ELR (cell line): Measurements from ENCODE around the gene RAD21L1.
"Not testable (repeated sequence)": the region's sequence is repeated elsewhere in the genome, so short reads cannot be mapped to it uniquely, and the experiment has no call there.

Experiments used
- DNase-seq: peaks from one replicate; pipeline ENCODE4 v3.0.0-alpha.2; 2015; ENCODE audit warnings: low read depth

The RAD21L1 gene

DNA sequence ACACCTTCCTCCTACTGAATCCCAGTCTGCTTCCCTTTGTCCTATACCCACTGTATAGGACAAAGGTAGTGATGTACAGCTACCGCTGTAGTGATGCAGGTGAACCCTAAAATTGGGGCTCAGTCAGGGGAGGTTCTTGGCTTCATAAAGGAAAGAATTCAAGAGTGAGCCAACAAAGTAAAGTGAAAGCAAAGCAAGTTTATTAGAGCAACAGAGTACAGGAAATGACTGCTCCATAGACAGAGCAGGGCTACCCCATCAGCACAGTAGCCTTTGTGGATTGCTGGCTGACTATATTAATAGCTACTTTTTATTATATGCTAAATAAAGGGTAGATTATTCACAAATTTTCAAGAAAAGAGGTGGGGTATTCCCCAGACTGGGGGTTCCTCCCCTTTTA lies 25.9 kb upstream of the RAD21L1 start:
- DNase-seq, result no peak

DNA sequence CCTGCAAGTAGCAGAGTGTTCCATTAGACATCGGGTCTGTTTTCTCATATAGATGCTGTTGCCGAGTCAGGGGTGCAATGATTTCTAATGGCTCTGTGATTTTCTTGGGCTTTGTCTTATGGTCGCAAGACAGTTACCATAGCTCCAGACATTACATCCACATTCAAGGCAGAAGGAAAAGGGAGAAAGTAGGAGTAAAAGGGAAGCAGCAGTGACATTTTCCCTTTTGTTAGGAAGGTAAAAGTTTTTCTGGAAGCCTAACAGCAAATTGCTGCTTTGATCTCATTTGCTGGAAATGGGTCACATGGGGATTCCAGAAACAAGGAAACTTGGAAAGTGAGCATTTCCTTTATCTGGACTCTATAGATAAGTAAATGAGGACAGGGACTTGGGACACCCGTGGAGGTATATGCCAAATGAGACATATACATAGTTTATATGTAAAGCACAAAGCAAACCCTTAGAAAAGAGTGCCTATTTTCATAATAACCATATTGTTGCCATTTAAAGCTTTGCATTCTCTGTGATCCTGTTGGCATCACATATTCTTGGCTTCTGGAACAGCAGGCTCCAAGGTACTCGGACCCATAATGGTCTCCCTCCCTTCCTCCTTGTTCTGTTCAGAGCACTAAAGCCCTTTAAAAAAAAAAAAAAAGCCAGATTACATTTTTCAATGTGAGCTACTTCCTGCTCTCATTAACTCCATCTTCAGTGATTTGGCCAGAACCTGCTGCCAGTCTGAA lies 22.9 kb upstream of the RAD21L1 start, which contains the start of gene C20orf202:
C20orf202 (plus strand) TSS at position 693 of the 743 bp plus-strand sequence. CDS start 132 bp downstream, outside the sequence.
- DNase-seq, result no peak

DNA sequence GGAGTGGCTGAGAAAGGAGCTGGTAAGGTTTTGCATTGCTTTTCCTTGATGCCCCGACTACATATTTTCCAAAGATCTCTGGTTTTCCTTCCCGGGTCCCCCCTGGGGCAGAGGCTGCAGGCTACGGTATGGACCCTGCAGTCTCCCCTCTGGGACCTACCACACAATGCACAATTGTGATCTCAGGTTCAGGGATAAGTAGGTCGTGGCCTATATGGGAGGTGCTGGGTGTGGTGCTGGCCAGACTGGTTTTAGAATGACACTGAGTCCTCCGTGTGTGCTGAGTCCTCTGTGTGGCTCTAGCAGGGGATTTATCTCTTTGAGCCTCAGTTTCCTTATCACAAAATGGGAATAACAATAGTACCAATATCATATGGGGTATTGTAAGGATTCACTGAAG lies 22.2 kb upstream of the RAD21L1 start:
- no peak for DNase-seq

- DNase-seq, result no peak
Observed at GRCh38 chr20:1204113-1204512, 21.7 kb upstream of the RAD21L1 start.

DNA sequence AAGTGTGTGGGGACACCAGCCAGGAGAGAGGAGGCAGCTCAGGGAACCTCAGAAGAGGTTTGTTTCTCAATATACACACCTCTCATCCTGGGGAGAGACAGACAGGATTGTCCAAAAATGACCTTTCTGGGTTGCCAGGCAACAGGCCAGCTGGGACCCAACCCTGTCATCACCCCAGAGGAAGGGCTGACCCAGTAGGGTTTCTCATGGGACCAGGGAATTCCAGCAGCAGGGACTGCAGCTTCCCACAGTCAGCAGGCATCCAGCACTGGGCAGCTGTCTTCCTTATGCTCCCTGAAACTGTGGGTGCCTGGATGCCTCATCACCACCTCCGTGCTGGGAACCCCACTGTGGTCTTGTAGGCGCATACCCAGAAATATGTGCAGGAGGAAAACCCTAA lies 21.3 kb upstream of the RAD21L1 start:
- DNase-seq, result no peak

DNA sequence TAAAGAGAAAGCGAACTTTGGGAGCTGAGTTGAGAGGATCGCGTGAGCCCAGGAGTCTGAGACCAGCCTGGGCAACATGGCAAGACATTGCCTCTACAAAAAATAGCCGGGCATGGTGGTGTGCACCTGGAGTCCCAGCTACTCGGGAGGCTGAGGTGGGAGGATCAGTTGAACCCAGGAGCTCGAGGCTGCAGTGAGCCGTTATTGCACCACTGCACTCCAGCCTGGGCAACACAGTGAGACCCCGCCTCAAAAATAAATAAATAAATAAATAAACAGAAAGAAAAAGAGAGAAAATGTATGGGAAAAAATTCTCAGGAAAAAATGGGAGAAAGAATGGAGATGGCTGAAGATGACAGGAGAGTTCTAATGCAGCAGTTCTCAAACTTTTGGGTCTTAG lies 20.0 kb upstream of the RAD21L1 start:
- DNase-seq, result no peak

DNA sequence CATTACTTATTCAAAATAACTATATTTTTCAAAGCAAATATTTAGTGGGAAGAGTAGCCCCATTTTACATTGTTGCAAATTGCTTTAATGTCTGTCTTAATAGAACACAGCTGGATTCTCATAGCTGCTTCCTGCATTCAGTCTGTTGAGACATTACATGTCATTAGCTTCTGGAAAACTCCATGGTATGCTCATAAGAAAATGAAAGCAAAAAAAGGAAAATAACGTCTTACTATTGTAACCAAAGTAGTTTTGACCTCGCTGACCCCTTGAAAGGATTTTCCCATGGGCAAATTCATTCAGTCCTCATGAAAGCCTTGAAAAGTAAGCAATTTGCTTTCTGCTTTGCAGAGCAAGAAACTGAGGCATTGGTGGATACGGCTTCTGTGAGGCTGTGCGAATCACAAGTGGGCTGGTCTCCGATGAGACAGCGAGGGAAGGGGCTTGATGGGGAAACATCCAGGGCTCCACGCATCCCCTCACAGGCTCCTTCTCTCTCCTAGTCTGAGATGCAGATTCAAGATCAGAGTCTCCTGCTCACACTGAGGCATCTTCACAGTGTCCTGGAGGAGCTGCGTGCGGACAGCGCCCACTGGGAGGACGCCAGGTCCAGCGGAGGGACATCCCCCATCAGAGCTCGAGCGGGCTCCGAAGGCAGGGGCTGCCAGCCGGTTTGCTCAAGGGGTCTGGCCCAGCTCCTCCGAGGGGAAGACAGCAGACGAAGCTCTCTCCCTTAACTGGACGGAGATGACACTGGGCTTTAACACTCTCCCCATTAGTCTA lies 19.3 kb upstream of the RAD21L1 start:
- DNase-seq, result no peak

GRCh38 chr20:1207293-1207878 lies 18.5 kb upstream of the RAD21L1 start:
- DNase-seq, result no peak

- peak; percentile 53 for DNase-seq
Observed at GRCh38 chr20:1209447-1210387, 16.1 kb upstream of the RAD21L1 start.

DNA sequence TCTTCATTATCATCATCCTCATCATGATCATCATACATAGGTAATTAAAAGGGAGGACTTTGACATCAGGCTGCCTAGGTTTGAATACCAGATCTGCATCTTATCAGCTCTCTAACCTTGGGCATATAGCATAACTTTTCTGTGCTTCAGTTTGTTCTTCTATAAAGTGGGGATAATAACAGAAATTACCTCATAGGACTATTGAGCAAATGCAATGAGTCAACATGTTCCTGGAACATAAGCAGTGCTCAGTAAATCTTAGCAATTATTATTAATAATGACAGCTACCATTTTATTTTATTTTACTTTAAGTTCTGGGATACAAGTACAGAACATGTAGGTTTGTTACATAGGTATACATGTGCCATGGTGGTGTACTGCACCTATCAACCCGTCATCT lies 15.3 kb upstream of the RAD21L1 start:
- DNase-seq, result peak; percentile 14

DNA sequence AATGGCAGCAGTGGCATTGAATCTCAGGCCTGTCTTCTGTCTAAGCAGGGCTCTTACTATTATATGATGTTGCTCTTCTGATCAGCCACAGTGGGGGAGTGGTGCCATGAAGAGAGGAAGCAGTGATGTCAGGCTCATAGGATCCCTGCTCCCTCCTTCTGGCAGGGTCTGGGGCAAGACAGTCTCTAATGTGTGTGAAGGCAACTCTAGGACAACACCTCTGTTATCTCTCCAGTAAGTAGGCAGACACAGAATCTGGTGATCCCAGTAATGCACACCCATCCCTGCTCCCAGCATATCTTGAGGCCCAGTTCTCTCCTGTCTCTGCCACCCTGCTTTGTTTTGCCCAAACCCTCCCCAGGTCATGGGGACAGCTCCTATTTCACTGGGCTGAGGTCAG lies 13.8 kb upstream of the RAD21L1 start:
- DNase-seq, result peak; percentile 7

DNA sequence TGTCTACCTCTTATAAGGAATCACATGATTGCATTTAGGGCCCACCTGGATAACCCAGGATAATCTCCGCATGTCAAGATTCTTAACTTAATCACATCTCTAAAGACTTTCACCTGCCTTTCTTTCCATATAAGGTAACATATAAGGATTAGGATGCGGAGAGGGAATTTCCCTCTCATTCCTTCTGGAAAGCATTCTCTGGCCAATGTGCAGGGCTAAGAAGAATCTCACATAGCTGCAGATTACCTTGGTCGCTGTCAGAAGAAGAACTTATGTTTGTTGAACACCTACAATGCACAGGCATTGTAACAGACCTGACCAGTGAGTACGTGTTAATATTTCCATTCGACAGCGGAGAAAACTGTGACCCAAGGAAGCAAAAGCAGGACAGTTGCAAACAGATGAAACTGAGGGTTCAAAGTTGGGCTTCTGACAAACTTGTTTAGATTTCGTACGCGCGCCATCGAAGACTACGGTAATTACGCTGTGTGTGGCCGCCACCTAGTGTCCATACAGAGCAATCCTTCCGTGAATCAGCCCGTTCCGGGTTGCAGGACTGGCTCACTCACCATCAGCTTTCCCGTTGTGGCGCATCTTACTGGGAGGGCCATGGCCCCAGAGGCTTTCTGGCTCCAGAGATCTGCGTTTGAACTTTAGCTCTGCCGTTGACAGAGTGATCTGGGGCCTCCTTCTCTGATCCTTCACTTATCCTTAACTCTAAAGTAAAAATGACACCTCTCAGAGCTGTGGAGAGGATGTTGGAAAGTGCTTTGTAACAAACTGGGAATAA lies 13.0 kb upstream of the RAD21L1 start:
- peak; percentile 84 for DNase-seq

- DNase-seq, result no peak
Observed at GRCh38 chr20:1214838-1215261, 11.0 kb upstream of the RAD21L1 start.

DNA sequence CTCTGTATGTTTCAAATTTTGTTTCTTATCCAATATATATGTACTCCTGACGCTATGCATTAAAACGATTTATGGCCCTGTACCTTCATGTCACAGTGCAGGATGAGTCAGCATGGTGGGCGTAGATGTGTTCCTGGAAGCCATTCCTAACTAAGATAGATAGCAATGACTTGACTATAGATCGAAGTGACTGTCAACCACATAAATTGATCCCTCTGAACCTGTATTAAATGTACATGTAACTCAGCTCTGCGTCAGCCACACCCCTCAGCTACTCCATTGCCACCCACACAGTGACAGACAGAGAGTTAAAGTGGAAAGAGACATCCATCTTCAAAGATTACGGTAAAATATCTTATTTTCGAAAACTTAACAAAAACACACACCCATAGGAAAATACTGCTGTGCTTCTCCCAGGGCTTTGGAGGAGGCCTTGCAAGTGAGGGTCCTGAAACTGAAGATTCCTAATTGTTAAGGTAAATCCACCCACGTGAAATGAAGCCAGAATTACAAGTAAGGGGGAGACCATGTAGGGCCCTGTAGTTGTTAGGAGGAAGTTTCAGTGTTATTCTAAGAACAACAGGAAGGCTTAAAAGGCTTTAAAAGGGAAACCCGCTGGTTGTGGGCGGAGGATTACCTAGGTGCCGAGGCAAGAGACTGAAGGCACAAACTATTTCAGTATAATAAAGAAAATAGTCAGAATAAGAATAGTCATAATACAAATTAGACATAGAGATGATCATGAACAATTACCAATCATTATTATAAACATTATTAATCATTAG lies 10.3 kb upstream of the RAD21L1 start:
- peak; percentile 13 for DNase-seq

DNA sequence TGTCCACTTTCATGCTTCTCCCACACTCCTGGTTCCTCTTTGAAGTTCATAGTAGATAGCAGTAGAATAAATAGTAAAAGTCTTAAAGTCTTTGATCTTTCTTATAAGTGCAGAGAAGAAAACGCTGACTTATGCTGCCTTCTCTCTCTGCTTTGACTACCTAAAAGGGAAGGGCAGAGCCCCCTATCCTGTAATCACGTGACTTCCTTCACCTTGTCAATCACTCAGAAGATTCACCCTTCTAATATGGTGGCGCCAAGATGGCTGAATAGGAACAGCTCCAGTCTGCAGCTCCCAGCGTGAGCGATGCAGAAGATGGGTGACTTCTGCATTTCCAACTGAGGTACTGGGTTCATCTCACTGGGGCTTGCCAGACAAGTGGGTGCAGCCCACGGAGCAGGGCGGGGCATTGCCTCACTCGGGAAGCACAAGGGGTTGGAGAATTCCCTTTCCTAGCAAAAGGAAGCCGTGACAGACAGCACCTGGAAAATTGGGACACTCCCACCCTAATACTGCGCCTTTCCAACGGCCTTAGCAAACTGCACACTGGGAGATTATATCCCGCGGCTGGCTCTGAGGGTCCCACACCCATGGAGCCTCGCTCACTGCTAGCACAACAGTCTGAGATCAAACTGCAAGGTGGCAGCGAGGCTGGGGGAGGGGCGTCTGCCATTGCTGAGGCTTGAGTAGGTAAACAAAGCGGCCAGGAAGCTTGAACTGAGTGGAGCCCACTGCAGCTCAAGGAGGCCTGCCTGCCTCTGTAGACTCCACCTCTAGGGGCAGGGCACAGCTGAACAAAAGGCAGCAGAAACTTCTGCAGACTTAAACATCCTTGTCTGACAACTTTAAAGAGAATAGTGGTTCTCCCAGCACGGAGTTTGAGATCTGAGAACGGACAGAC lies 9.1 kb upstream of the RAD21L1 start:
- not testable (repeated sequence) for DNase-seq

- DNase-seq, result not testable (repeated sequence)
Observed at GRCh38 chr20:1222750-1223149, 3.1 kb upstream of the RAD21L1 start.

DNA sequence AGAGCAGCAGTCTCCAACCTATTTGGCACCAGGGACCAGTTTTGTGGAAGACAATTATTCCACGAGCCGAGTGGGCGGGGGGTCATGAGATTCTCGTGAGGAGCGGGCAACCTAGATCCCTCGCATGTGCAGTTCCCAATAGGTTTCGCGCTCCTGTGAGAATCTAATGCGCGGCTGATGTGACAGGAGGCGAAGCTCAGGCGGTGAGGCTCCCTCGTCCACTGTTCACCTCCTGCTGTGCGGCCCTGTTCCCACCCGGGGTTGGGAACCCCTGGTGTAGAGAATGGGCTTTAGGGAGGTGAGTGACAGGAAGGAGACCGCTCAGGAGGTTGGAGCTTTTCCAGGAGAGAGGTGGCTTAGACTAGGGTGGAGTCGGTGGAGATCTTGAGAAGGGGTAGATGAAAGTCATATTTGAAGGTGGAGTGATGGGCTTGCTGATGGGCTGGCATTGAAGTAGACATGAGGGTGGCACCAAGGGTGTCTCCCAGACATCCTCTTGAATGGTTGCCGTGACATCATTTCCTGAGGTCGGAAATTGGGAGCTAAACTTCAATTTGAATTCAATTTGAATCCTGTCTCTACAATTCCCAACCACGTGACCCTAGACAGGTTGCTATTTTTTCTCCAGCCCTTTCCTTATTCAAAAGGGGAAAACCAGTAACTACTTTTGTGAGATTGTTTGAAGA lies 1.5 kb upstream of the RAD21L1 start:
- DNase-seq, result no peak

DNA sequence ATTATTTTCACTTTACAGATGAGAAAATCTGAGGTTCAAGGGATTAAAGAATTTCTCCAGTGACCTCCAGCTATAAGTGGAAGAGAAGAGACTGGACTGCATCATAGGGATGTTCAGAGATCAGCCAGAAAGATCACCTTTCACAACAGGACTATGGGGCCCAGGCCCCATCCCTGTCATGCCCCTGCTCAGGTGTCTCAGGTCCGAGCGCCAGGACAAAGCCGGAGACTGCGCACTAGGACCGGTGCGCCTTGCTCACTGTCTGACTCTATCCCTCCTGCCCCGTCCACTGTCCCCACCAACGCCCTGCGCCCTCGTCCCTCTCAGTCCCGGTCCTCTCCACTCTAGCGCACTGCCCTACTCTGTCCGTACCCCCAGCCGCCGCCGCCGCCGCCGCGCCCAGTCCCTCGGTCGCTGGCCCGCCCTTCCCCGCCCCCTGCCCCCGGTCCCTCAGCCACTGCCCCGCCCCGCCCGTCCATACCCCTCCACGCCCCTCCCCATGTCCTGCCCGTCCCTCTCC lies 521 bp upstream of the RAD21L1 start:
- no peak for DNase-seq
